Fibroblast of lung (primary cell): ENCODE data around the gene TMED5.

Source experiments
- CTCF ChIP-seq, 2 donors: IDR thresholded peaks in 1 of 2; conservative IDR thresholded peaks in 1 of 2; 1 replicate in 1 of 2; 2 replicates in 1 of 2; pipeline ENCODE4 v1.5.1; 2011 to 2012; ENCODE audit warnings: low read length in 2 of 2, control low read depth in 1 of 2, inconsistent platforms in 1 of 2, low read depth in 1 of 2, mild to moderate bottlenecking in 1 of 2
- EZH2 ChIP-seq: IDR thresholded peaks from 2 replicates; pipeline ENCODE4 v1.5.1; 2012; ENCODE audit warnings: low read length, control low read depth, mild to moderate bottlenecking; ENCODE audit errors: missing control alignments

DNA sequence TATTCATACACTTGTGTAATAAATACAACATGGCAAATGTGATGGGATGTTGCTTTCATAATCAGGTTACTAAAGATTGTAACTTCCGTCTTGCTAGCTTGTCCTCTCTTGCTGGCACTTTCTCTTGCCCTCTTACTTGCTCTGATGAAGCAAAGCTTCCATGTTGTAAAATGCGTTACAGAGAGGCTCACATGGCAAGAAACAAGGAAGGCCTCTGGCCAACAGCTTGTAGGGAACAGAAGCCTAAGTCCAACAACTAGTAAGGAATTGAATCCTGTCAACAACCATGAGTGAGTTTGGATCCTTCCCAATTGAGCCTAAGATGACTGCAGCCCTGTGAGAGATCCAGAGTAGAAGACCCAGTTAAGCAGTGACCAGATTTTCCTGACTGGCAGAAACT lies 15.4 kb downstream of the TMED5 start:
- TF ChIP-seq EZH2, result no peak
- TF ChIP-seq CTCF (conservative IDR thresholded peaks at IDR 0.05 in 1 of 2, IDR thresholded peaks at IDR 0.05 in 1 of 2; ENCODE audit: low read depth in 1 of 2, low read length in 2 of 2), result no peak
